ENCODE data around the gene VWA1. TPM values are rescaled to one million over a fixed set of nuclear protein-coding genes. Genes with fewer than 3 reads are reported as not detected.

VWA1 gene
- total and polyA plus RNA-seq, 10 of the 15 experiments (the other 5 are each of a cell fraction or from before 2014, with no cell fraction given), result 0.02 to 1.7 (median 0.32) TPM; not detected in 2

DNA sequence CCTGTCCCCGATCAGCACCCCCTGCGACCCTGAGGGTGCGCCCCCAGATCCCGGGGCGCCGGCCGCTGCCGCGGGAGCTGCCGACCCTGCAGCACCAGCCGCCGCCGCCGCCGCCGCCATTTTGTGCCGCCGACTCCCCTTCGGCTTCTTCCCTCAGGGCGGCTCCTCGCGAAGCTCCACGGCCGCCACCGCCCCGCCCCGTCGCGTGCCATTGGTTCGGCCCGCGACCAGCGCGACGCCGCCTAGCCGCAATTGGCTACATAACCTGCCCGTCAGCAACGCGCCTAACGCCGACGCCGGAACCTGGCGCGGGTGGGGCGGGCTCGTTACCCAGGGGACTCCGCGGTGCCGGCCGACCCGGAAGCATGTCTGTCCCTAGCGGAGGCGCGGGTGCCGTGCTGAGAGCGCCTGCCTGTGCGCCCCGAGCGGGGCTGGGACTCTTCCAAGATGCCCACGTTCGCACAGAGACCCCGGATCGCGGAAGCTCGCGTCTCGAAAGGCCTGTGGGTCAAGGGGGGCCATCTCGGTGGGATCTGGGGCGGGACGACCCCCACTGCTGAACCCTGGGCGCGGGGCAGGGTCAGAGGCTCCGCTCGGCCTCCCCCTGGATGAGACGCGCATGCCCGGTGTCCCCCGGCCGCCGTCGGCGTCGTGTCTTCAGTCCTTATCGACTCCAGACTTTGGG lies 36.2 kb upstream of the VWA1 start, which contains the start of gene CCNL2 (continued):
- TF ChIP-seq HDGF (IDR thresholded peaks at IDR 0.05) (no peak), SMC3 (IDR thresholded peaks at IDR 0.05; ENCODE audit: borderline replicate concordance, low read length) (no peak), NFYB (IDR thresholded peaks at IDR 0.05; ENCODE audit: insufficient read depth, low read depth, low read length) (peak; percentile 98), CREM (IDR thresholded peaks at IDR 0.05; ENCODE audit: low read depth) (peak; percentile 91), RUNX3 (IDR thresholded peaks at IDR 0.05; ENCODE audit: low read length) (no peak), ZZZ3 (IDR thresholded peaks at IDR 0.05; ENCODE audit: control insufficient read depth, insufficient read length, low read depth) (no peak), SREBF1 (IDR thresholded peaks at IDR 0.05; ENCODE audit: low read length) (no peak), RCOR1 (conservative IDR thresholded peaks at IDR 0.05; ENCODE audit: low read depth, low read length) (no peak), CBX5 (IDR thresholded peaks at IDR 0.05; ENCODE audit: low read depth) (no peak), ZNF24 (IDR thresholded peaks at IDR 0.05) (no peak), RB1 (IDR thresholded peaks at IDR 0.05; ENCODE audit: borderline replicate concordance) (peak; percentile 64; the same call in 1 of the 2 replicates), FOS (IDR thresholded peaks at IDR 0.05; ENCODE audit: borderline replicate concordance, extremely low read depth, insufficient read length) (peak; percentile 94), SIX5 (IDR thresholded peaks at IDR 0.05; ENCODE audit: low read depth, low read length, severe bottlenecking) (no peak), EP300 (IDR thresholded peaks at IDR 0.05; ENCODE audit: borderline replicate concordance in 1 of 2, control insufficient read depth in 1 of 2, low read depth in 2 of 2, low read length in 2 of 2) (no peak), DPF2 (IDR thresholded peaks at IDR 0.05) (peak; percentile 99), IRF4 (IDR thresholded peaks at IDR 0.05; ENCODE audit: low read depth, low read length) (no peak), MEF2A (IDR thresholded peaks at IDR 0.05; ENCODE audit: insufficient read depth, low read depth, low read length) (0 out of 2 replicates have a peak, but pooled peaks have one; percentile 7), GATAD2B (conservative IDR thresholded peaks at IDR 0.05; ENCODE audit: low read depth) (peak; percentile 87), PAX8 (IDR thresholded peaks at IDR 0.05) (no peak), NBN (IDR thresholded peaks at IDR 0.05) (no peak), ZNF207 (IDR thresholded peaks at IDR 0.05; ENCODE audit: borderline replicate concordance) (peak; percentile 79; the same call in 1 of the 2 replicates)
- TF ChIP-seq, protein P1, sequence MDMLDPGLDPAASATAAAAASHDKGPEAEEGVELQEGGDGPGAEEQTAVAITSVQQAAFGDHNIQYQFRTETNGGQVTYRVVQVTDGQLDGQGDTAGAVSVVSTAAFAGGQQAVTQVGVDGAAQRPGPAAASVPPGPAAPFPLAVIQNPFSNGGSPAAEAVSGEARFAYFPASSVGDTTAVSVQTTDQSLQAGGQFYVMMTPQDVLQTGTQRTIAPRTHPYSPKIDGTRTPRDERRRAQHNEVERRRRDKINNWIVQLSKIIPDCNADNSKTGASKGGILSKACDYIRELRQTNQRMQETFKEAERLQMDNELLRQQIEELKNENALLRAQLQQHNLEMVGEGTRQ (IDR thresholded peaks at IDR 0.05; ENCODE audit: borderline replicate concordance, low read depth, low read length), result no peak
- TF ChIP-seq, protein P2, sequence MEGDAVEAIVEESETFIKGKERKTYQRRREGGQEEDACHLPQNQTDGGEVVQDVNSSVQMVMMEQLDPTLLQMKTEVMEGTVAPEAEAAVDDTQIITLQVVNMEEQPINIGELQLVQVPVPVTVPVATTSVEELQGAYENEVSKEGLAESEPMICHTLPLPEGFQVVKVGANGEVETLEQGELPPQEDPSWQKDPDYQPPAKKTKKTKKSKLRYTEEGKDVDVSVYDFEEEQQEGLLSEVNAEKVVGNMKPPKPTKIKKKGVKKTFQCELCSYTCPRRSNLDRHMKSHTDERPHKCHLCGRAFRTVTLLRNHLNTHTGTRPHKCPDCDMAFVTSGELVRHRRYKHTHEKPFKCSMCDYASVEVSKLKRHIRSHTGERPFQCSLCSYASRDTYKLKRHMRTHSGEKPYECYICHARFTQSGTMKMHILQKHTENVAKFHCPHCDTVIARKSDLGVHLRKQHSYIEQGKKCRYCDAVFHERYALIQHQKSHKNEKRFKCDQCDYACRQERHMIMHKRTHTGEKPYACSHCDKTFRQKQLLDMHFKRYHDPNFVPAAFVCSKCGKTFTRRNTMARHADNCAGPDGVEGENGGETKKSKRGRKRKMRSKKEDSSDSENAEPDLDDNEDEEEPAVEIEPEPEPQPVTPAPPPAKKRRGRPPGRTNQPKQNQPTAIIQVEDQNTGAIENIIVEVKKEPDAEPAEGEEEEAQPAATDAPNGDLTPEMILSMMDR (IDR thresholded peaks at IDR 0.05 in 2 of 3, conservative IDR thresholded peaks at IDR 0.05 in 1 of 3; ENCODE audit: control insufficient read depth in 2 of 3, extremely low read depth in 1 of 3, insufficient read depth in 1 of 3, low read depth in 3 of 3, low read length in 3 of 3), result peak; percentile 38 to 71 (median 55); a peak in 5 of 6 replicates
- TF ChIP-seq, protein P3, sequence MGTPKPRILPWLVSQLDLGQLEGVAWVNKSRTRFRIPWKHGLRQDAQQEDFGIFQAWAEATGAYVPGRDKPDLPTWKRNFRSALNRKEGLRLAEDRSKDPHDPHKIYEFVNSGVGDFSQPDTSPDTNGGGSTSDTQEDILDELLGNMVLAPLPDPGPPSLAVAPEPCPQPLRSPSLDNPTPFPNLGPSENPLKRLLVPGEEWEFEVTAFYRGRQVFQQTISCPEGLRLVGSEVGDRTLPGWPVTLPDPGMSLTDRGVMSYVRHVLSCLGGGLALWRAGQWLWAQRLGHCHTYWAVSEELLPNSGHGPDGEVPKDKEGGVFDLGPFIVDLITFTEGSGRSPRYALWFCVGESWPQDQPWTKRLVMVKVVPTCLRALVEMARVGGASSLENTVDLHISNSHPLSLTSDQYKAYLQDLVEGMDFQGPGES (IDR thresholded peaks at IDR 0.05), result peak; percentile 97
- TF ChIP-seq, protein P4, sequence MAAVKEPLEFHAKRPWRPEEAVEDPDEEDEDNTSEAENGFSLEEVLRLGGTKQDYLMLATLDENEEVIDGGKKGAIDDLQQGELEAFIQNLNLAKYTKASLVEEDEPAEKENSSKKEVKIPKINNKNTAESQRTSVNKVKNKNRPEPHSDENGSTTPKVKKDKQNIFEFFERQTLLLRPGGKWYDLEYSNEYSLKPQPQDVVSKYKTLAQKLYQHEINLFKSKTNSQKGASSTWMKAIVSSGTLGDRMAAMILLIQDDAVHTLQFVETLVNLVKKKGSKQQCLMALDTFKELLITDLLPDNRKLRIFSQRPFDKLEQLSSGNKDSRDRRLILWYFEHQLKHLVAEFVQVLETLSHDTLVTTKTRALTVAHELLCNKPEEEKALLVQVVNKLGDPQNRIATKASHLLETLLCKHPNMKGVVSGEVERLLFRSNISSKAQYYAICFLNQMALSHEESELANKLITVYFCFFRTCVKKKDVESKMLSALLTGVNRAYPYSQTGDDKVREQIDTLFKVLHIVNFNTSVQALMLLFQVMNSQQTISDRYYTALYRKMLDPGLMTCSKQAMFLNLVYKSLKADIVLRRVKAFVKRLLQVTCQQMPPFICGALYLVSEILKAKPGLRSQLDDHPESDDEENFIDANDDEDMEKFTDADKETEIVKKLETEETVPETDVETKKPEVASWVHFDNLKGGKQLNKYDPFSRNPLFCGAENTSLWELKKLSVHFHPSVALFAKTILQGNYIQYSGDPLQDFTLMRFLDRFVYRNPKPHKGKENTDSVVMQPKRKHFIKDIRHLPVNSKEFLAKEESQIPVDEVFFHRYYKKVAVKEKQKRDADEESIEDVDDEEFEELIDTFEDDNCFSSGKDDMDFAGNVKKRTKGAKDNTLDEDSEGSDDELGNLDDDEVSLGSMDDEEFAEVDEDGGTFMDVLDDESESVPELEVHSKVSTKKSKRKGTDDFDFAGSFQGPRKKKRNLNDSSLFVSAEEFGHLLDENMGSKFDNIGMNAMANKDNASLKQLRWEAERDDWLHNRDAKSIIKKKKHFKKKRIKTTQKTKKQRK (IDR thresholded peaks at IDR 0.05; ENCODE audit: low read depth, low read length), result peak; percentile 11; the same call in 1 of the 2 replicates
